ENCODE results near the gene IRS2.
"Not testable (repeated sequence)": the region's sequence is repeated elsewhere in the genome, so short reads cannot be mapped to it uniquely, and the experiment has no call there.

The IRS2 gene

GRCh38 chr13:109737606-109738005 lies 48.8 kb downstream of the IRS2 start:
- DNase-seq (ENCODE audit: insufficient read length, low spot score) (no peak), FAIRE-seq (no peak)

GRCh38 chr13:109737046-109737573 lies 49.3 kb downstream of the IRS2 start:
- no peak for FAIRE-seq
- DNase-seq (ENCODE audit: insufficient read length, low spot score) = no peak

GRCh38 chr13:109735436-109735966 lies 50.9 kb downstream of the IRS2 start:
- DNase-seq (ENCODE audit: insufficient read length, low spot score) (no peak), FAIRE-seq (no peak)

DNA sequence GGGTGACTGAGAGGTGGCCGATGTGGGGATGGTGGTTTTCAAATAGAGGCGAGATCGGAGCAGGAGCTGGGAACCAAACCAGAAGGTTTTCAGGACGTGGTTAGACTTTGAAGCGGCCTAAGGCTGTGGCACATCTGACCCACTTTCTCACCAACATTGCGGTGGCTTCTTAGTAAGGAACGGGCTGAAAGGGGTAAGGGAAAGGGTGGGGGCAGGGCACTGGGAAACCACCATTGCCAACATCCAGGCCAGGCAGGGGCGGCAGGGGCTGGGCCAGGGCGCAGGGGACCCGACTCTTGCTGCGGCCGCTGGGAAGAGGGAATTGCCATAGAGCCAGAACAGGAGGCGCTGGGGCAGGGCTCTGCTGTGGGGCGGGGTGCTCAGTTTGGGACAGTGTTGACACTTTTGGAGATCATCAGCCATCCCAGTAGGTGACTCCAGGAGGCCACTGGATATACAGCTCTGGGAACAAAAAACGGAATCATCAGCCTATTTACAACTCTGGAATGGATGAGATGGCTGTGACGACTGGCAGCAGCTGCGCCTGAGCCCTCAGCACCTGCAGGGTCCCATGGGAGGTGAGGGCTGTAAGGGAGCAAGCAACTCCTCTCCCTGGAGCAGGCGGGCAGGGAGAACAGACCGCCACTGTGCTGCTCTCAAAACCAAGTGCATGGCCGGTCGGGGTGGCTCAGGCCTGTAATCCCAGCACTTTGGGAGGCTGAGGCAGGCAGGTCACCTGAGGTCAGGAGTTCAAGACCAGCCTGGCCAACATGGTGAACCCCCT lies 52.2 kb downstream of the IRS2 start:
- FAIRE-seq = no peak
- no peak for DNase-seq (ENCODE audit: insufficient read length, low spot score)

- DNase-seq (ENCODE audit: insufficient read length, low spot score) = no peak
- FAIRE-seq = no peak
Measured at GRCh38 chr13:109733550-109733949, 52.8 kb downstream of the IRS2 start.

GRCh38 chr13:109732470-109733170 lies 53.8 kb downstream of the IRS2 start:
- not testable (repeated sequence) for FAIRE-seq; DNase-seq (ENCODE audit: insufficient read length, low spot score)

DNA sequence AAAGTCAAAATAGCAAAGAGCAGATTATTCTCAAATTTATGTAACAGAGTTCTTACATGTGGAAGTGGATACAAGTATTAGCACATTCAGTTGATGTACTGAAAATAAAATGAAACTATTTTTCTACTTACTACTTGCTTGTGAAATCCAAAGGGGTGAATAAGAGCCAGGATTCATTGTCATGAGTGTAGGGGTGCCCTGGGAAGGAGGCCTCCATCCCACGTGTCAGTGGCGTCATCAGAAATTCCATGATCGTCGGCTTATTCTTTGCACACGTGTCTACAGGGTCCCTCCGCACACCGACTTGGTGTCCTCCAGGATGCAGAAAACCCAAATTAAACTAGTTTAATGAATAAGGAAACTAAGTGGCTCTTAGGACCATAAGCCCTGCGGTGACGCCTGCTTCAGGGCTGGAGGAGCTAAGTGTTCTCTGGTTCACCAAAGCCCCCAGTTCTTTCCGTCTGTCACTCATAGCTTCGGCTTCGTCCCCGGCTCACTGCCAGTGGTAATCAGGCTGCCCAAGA lies 55.5 kb downstream of the IRS2 start:
- FAIRE-seq (no peak), DNase-seq (ENCODE audit: insufficient read length, low spot score) (no peak)

- DNase-seq (ENCODE audit: insufficient read length, low spot score) (no peak), FAIRE-seq (no peak)
Measured at GRCh38 chr13:109728791-109729731, 57.3 kb downstream of the IRS2 start.

DNA sequence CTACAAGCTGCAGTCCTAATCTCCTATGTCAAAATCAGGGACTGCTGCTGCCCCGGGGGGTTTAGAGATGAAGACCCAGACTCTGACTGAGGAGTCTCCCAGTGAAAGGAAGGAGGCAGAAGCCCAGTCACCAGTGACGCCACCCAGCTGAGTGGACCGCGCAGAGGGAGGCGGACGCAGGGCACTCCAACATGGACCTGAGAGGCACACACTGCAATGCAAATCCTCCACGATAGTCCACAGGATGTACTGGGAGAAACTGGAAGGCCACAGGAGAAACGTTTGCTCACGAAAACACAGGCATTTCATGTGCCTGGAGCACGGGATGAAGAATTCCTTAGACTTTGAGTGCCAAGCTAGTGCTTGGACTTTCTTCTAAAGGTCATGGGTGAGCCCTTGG lies 58.3 kb downstream of the IRS2 start:
- DNase-seq (ENCODE audit: insufficient read length, low spot score) (no peak), FAIRE-seq (no peak)

- FAIRE-seq (no peak), DNase-seq (ENCODE audit: insufficient read length, low spot score) (no peak)
Measured at GRCh38 chr13:109727251-109727650, 59.1 kb downstream of the IRS2 start.

DNA sequence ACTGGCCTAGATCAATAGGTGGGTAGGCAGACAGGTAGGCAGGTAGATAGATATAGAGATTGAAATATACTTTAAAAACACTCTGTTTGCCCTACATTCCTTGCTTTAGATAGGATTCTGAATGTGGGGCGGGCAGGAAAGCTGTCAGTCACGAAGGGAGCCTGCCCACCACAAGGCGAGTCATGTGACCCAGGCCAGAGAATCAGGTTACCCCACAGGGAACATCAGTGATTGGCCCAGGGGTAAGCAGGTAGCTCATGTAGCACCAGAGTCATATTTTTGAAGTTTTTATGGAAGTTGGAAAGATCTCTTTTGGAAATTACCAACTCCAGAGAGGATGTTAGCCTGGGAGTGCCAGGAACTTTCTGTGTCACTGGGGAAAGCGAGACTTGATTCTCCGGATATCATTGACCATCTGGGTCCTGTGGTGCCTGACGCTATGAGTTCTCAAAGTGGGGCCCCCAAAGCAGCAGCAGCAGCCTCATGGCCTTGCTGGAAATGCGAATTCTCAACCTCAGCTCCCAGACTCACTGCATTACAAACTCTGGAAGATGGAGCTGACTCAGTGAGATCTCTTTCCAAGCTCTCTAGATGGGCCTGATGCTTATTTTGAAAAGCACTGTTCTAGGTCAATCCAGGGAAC lies 60.3 kb downstream of the IRS2 start:
- FAIRE-seq = no peak
- DNase-seq (ENCODE audit: insufficient read length, low spot score) = no peak

DNA sequence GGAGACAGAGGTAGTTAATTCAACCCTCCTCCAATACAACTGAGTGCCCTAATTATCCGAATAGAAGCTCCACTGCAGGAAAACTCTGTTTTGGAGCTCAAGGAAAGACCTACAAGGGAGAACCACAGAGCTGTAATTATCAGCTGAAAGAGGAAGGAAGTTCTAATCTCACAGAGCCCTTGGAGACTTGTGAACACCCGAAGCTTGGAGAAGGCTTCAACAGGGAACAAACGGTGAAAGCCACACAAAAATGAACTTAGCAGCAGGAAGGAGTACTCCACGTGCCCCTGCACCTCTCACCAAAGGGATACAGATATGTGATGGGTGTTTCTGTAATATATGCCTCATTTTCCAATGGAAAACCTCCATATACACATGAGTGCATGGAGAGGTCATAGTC lies 61.1 kb downstream of the IRS2 start:
- DNase-seq (ENCODE audit: insufficient read length, low spot score) (no peak), FAIRE-seq (no peak)

DNA sequence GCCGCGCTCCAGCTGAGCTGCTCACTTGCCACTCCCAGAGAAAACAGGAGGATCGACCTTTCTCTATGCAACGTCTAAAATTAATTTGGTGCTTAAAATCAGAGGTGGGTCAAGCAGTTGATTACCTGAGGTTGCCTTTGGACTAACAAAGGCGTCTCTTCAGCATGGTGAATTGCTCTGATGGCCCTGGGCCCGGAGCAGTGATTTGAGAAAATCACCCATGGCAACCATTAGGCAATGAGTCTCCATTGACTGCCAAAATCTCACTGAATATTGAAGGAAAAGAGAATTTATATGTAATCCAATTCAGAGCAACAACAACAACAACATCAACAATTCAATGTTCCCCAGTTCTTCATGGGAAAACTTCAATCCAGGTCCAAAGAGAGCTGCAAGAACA lies 61.8 kb downstream of the IRS2 start:
- DNase-seq (ENCODE audit: insufficient read length, low spot score) = no peak
- FAIRE-seq = no peak

- DNase-seq (ENCODE audit: insufficient read length, low spot score) = no peak
- FAIRE-seq = no peak
Measured at GRCh38 chr13:109723046-109723445, 63.3 kb downstream of the IRS2 start.

- DNase-seq (ENCODE audit: insufficient read length, low spot score) (no peak), FAIRE-seq (no peak)
Measured at GRCh38 chr13:109722068-109722467, 64.3 kb downstream of the IRS2 start.

DNA sequence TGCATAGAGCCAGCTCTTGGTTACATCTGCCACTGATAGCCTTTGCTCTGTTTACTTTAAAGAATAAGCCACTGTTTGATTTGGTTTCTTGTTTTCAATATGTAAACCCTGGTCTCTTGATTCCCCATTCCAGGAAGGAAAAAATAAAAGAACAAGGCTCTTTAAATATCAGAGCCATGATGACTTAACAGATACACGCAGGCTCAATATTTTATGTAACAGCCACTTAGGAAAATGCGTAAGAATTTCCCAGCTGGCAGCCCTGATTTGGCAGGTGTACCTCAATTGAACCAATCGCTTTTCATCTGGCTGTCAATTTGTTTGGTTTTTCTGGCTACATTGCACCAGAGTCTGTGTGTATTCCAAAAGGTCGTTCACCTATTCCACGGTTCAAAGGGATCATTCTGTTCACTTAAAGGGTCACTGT lies 65.6 kb downstream of the IRS2 start:
- FAIRE-seq = no peak
- no peak for DNase-seq (ENCODE audit: insufficient read length, low spot score)

- no peak for FAIRE-seq
Measured at GRCh38 chr13:109719962-109720646, 66.3 kb downstream of the IRS2 start.

GRCh38 chr13:109718726-109719125 lies 67.7 kb downstream of the IRS2 start:
- DNase-seq (ENCODE audit: insufficient read length, low spot score) = no peak
- no peak for FAIRE-seq

More at GRCh38 chr13:109719962-109720646, 66.3 kb downstream of the IRS2 start:
- no peak for DNase-seq (ENCODE audit: insufficient read length, low spot score)

DNA sequence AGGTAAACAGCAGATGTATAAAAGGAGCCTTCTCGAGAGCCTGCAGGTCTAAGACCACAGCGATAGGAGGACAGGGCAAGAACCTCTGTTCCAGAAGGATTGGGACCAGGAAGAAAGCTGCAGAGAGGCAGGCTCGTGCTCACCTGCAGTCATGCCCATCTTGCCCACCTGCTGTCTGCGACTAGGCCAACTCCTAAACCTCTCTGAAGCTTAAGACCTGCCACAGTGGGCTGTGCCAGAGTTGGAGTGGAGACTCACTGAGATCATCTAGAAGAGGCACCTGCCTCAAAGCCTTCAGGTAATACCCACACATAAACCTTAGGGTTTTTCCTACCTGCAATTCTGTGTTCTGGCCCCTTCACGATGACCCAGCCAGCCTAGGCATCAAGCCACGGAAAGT lies 68.7 kb downstream of the IRS2 start:
- FAIRE-seq = no peak
- no peak for DNase-seq (ENCODE audit: insufficient read length, low spot score)

Data from GM19239 (cell line).